Calu3 (cell line): ENCODE measurements around the gene SUMO2. TPM values are rescaled to one million over a fixed set of nuclear protein-coding genes. Genes with fewer than 3 reads are reported as not detected.
A peak's percentile ranks its signal among the peaks of the same experiment; 100 is the strongest.

Experiments
- BruUV-seq: library from RNA; stranded (reverse); fragments of 400-500 nt; replicated peaks from 2 replicates; lab custom pipeline; 2021; lab: Mats Ljungman, UMichigan
- CTCF ChIA-PET: fragments of 300-600 bp; sonication (Branson Sonifier 250); formaldehyde crosslinking; loops from one replicate; lab custom pipeline; 2022; ENCODE audit warnings: antibody characterized with exemption; lab: Charles Lee
- DNase-seq: peaks from one replicate; pipeline ENCODE4 v3.0.0; 2022
- H3K27ac Mint-ChIP-seq: one replicate; pipeline ENCODE4 v1.8.0; 2022; ENCODE audit warnings: mixed read lengths; ENCODE audit not compliant: unreplicated experiment
- H3K27me3 Mint-ChIP-seq: one replicate; pipeline ENCODE4 v1.8.0; 2022; ENCODE audit warnings: mixed read lengths; ENCODE audit not compliant: unreplicated experiment
- H3K36me3 Mint-ChIP-seq: one replicate; pipeline ENCODE4 v1.8.0; 2022; ENCODE audit warnings: mild to moderate bottlenecking, moderate library complexity, mixed read lengths; ENCODE audit not compliant: insufficient read depth, unreplicated experiment
- H3K4me1 Mint-ChIP-seq: one replicate; pipeline ENCODE4 v1.8.0; 2022; ENCODE audit warnings: mild to moderate bottlenecking, low read depth, mixed read lengths; ENCODE audit not compliant: unreplicated experiment
- H3K4me3 Mint-ChIP-seq: one replicate; pipeline ENCODE4 v1.8.0; 2022; ENCODE audit warnings: mild to moderate bottlenecking, low read depth, moderate library complexity, mixed read lengths; ENCODE audit not compliant: unreplicated experiment
- H3K9me3 Mint-ChIP-seq: one replicate; pipeline ENCODE4 v1.8.0; 2022; ENCODE audit warnings: low read depth, mixed read lengths; ENCODE audit not compliant: unreplicated experiment
- intact Hi-C: fragments of 100-400 bp; cut with micrococcal nuclease; formaldehyde crosslinking; loops from one replicate; pipeline ENCODE4 v1.10.0; 2022; ENCODE audit not compliant: unreplicated experiment
- total RNA-seq: library from RNA; stranded (reverse); gene quantifications from 2 replicates; pipeline ENCODE4 v1.2.3, GENCODE V29; 2022
- TF ChIP-seq, protein P1 (sequence below): fragments of 200-600 bp; IDR thresholded peaks from one replicate; pipeline ENCODE4 v1.8.0; 2022; ENCODE audit warnings: antibody characterized with exemption; ENCODE audit not compliant: unreplicated experiment

Gene SUMO2
- total RNA-seq, 1 experiment from 2014 or later = 429 TPM

- Mint-ChIP-seq H3K4me1 (peaks cover 33% of the 10 kb centered on the region), H3K27ac (peak within 1 kb of the TSS; percentile 99), H3K36me3 (peaks cover 79% of the 10 kb centered on the region), H3K27me3 (no peaks in the 10 kb centered on the region), H3K4me3 (peak within 1 kb of the TSS; percentile 91), H3K9me3 (no peaks in the 10 kb centered on the region)
- intact Hi-C loops = no loop called here
- BruUV-seq = no TSS peak
- CTCF ChIA-PET = interaction anchor here (0.7 to 1.1 kb wide), 3 partner anchors 40 to 47 kb away, joined by 3 to 4 read pairs (median 3); no protein-coding TSS in a partner anchor
- TF ChIP-seq, protein P1, sequence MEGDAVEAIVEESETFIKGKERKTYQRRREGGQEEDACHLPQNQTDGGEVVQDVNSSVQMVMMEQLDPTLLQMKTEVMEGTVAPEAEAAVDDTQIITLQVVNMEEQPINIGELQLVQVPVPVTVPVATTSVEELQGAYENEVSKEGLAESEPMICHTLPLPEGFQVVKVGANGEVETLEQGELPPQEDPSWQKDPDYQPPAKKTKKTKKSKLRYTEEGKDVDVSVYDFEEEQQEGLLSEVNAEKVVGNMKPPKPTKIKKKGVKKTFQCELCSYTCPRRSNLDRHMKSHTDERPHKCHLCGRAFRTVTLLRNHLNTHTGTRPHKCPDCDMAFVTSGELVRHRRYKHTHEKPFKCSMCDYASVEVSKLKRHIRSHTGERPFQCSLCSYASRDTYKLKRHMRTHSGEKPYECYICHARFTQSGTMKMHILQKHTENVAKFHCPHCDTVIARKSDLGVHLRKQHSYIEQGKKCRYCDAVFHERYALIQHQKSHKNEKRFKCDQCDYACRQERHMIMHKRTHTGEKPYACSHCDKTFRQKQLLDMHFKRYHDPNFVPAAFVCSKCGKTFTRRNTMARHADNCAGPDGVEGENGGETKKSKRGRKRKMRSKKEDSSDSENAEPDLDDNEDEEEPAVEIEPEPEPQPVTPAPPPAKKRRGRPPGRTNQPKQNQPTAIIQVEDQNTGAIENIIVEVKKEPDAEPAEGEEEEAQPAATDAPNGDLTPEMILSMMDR = no peak
- peak; percentile 98 for DNase-seq
Measured at GRCh38 chr17:75154195-75155106, 28.3 kb downstream of the SUMO2 start, which contains the start of gene JPT1. Gene JPT1 (minus strand): TSS chr17:75154512. CDS start chr17:75154397, 115 bp downstream.

- peak; percentile 58 for DNase-seq
- TF ChIP-seq, protein P1 = no peak
- Mint-ChIP-seq H3K4me1 (peaks cover 32% of the 10 kb centered on the region), H3K4me3 (peak overlapping the region; percentile 91), H3K36me3 (peaks cover 85% of the 10 kb centered on the region), H3K9me3 (no peaks in the 10 kb centered on the region), H3K27ac (peak overlapping the region; percentile 99), H3K27me3 (no peaks in the 10 kb centered on the region)
- BruUV-seq = no TSS peak
- intact Hi-C loops = no loop called here
- CTCF ChIA-PET = no interaction called here
Measured at GRCh38 chr17:75153780-75154194, 29.0 kb downstream of the SUMO2 start.

DNA sequence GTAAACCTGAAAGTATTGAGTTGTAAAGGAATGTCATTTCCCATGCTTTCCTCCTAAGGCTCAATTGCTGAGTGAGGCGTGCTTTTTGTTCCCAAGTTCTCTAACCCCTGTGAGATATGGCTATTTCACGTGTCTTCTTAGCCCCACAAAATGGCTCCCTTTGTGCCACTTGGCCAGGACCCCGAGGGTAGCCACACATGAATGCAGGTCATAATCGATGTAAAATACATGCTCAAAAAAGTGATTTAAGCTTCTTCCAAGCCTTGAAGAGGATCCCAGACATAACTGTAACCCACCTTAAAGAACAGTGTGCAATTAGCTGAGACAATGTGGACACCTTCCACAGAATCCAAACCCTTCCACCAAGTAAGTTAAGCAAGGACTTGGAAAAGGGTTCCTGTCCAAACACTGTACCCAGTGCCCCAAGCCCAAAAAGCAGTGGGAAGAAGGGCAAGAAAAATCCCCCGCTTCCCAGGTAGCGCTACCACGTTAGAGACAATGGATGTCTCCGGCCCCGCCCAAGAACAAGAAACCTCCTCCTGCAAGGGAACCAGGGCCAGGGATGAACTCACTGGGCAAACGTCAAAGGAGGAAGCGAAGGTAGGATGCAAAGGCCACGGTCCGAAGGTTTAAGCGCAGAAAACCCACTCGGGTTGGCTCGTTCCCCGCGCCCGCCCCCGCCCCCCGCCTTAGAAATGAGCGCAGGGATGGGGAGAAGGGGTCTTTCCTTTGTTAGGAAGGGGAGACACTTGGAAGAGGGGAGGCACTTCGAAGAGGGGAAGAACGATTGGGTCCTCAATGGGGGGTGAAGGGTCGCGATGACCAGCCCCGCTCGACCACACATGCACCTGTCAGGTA, 29.6 kb downstream of the SUMO2 start:
- no peaks in the 10 kb centered on the region for H3K27me3 Mint-ChIP-seq
- CTCF ChIA-PET = interaction anchor here (0.7 kb wide), 1 partner anchor 22 kb away, joined by 3 read pairs; the partner anchor contains the start of gene NT5C
- peak overlapping the region; percentile 99 for H3K27ac Mint-ChIP-seq
- H3K4me1 Mint-ChIP-seq = peaks cover 38% of the 10 kb centered on the region
- peak; percentile 47 for DNase-seq
- peak overlapping the region; percentile 91 for H3K4me3 Mint-ChIP-seq
- TF ChIP-seq, protein P1 = no peak
- intact Hi-C loops = no loop called here
- H3K36me3 Mint-ChIP-seq = peaks cover 86% of the 10 kb centered on the region
- TSS peak; percentile 54 for BruUV-seq
- H3K9me3 Mint-ChIP-seq = no peaks in the 10 kb centered on the region

DNA sequence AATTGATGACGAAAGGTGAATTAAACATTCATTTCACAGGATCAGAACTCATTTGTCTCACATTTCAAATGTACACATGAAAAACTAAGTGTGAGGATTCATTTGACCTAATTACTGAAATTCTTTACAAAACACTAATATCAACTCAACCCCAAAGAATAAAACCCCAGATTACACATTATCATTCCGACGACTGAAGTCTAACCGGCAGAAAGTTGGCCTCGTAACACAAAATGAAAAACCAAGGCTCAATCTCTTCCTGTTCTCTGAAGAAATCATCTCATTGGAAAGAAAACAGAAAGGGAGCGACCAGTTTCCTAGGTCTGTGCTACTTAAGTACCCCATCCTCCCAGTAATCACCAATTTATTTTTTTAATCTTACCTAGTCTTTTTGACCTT, 30.2 kb downstream of the SUMO2 start:
- H3K36me3 Mint-ChIP-seq = peaks cover 87% of the 10 kb centered on the region
- H3K27me3 Mint-ChIP-seq = no peaks in the 10 kb centered on the region
- intact Hi-C loops = no loop called here
- DNase-seq = no peak
- TF ChIP-seq, protein P1 = no peak
- H3K4me3 Mint-ChIP-seq = peak overlapping the region; percentile 91
- CTCF ChIA-PET = interaction anchor here (0.7 kb wide), 1 partner anchor 21 kb away, joined by 3 read pairs; the partner anchor contains the start of gene NT5C
- peak overlapping the region; percentile 99 for H3K27ac Mint-ChIP-seq
- no peaks in the 10 kb centered on the region for H3K9me3 Mint-ChIP-seq
- H3K4me1 Mint-ChIP-seq = peaks cover 45% of the 10 kb centered on the region
- BruUV-seq = no TSS peak
